ENCODE results near the gene FGF11. TPM values are rescaled to one million over a fixed set of nuclear protein-coding genes. Genes with fewer than 3 reads are reported as not detected.
A peak's percentile ranks its signal among the peaks of the same experiment; 100 is the strongest.

The FGF11 gene
- total and polyA plus RNA-seq, 2 of the 13 experiments (the other 11 are each of a cell fraction or from before 2014, with no cell fraction given): 0.20 to 7.6 TPM

DNA sequence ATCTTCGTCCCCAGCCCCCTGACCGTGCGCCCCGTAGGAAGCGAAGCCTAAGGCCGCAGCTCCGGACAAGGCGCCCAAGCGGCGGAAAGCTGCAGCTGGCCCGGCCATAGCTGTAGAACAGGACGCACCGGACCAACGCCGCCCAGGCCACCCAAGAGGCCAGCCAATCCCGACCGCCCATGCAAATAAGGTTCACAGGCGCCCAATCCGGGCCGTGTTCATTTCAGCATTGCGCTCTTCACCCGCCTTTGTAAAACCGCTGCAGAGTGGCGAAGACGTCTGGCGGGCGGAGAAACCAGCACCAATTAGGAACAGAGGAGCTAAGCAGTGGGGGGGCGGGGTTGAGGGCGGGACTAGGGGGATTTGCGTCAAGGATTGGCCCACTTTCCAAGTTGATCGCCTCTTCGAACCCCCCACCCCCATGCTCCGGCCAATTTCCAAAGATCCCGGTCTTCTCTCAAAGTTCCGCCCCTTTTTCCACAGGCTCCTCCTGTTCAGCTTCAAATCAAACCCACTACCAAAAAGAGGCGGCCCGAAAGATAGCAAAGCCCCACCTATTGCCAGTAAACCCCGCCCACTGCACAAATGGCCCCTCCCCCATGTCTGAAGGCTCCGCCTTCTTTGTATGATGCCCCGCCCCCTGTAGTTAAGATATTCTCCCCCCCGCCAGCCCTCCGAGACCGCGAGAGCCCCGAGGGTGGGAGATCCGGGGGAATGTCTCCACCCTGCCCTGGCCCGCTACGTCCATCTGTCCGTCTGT lies 35.2 kb upstream of the FGF11 start, which contains the start of gene TMEM256 (continued):
- TF ChIP-seq, protein P1, sequence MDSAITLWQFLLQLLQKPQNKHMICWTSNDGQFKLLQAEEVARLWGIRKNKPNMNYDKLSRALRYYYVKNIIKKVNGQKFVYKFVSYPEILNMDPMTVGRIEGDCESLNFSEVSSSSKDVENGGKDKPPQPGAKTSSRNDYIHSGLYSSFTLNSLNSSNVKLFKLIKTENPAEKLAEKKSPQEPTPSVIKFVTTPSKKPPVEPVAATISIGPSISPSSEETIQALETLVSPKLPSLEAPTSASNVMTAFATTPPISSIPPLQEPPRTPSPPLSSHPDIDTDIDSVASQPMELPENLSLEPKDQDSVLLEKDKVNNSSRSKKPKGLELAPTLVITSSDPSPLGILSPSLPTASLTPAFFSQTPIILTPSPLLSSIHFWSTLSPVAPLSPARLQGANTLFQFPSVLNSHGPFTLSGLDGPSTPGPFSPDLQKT (CRISPR knock-in tag; IDR thresholded peaks at IDR 0.05; ENCODE audit: borderline replicate concordance): no peak
- TF ChIP-seq ELF1 (CRISPR knock-in tag; IDR thresholded peaks at IDR 0.05) (no peak), ZNF75D (CRISPR knock-in tag; IDR thresholded peaks at IDR 0.05; ENCODE audit: borderline replicate concordance) (no peak), ZBTB21 (CRISPR knock-in tag; IDR thresholded peaks at IDR 0.05) (no peak), KLF15 (CRISPR knock-in tag; IDR thresholded peaks at IDR 0.05; ENCODE audit: borderline replicate concordance) (0 out of 2 replicates have a peak, but pooled peaks have one; percentile 35), ASH2L (IDR thresholded peaks at IDR 0.05; ENCODE audit: insufficient read length, low read depth, low read length) (peak; percentile 52), CCDC6 (CRISPR knock-in tag; IDR thresholded peaks at IDR 0.05) (peak; percentile 53; the same call in 1 of the 2 replicates), FOSL2 (CRISPR knock-in tag; IDR thresholded peaks at IDR 0.05) (peak; percentile 13; the same call in 1 of the 2 replicates), PHF8 (CRISPR knock-in tag; IDR thresholded peaks at IDR 0.05) (peak; percentile 92), SP4 (CRISPR knock-in tag; IDR thresholded peaks at IDR 0.05) (peak; percentile 79), NBN (conservative IDR thresholded peaks at IDR 0.05) (no peak), ISL2 (CRISPR knock-in tag; IDR thresholded peaks at IDR 0.05) (peak; percentile 43; the same call in 1 of the 2 replicates), PCBP1 (IDR thresholded peaks at IDR 0.05; ENCODE audit: borderline replicate concordance, low read depth, low read length) (peak; percentile 77; the same call in 1 of the 2 replicates), KAT2B (IDR thresholded peaks at IDR 0.05; ENCODE audit: borderline replicate concordance, low read depth, low read length) (no peak)
- TF ChIP-seq, protein P2, sequence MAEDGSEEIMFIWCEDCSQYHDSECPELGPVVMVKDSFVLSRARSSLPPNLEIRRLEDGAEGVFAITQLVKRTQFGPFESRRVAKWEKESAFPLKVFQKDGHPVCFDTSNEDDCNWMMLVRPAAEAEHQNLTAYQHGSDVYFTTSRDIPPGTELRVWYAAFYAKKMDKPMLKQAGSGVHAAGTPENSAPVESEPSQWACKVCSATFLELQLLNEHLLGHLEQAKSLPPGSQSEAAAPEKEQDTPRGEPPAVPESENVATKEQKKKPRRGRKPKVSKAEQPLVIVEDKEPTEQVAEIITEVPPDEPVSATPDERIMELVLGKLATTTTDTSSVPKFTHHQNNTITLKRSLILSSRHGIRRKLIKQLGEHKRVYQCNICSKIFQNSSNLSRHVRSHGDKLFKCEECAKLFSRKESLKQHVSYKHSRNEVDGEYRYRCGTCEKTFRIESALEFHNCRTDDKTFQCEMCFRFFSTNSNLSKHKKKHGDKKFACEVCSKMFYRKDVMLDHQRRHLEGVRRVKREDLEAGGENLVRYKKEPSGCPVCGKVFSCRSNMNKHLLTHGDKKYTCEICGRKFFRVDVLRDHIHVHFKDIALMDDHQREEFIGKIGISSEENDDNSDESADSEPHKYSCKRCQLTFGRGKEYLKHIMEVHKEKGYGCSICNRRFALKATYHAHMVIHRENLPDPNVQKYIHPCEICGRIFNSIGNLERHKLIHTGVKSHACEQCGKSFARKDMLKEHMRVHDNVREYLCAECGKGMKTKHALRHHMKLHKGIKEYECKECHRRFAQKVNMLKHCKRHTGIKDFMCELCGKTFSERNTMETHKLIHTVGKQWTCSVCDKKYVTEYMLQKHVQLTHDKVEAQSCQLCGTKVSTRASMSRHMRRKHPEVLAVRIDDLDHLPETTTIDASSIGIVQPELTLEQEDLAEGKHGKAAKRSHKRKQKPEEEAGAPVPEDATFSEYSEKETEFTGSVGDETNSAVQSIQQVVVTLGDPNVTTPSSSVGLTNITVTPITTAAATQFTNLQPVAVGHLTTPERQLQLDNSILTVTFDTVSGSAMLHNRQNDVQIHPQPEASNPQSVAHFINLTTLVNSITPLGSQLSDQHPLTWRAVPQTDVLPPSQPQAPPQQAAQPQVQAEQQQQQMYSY (CRISPR knock-in tag; IDR thresholded peaks at IDR 0.05): peak; percentile 38; the same call in 1 of the 2 replicates
- TF ChIP-seq, protein P3, sequence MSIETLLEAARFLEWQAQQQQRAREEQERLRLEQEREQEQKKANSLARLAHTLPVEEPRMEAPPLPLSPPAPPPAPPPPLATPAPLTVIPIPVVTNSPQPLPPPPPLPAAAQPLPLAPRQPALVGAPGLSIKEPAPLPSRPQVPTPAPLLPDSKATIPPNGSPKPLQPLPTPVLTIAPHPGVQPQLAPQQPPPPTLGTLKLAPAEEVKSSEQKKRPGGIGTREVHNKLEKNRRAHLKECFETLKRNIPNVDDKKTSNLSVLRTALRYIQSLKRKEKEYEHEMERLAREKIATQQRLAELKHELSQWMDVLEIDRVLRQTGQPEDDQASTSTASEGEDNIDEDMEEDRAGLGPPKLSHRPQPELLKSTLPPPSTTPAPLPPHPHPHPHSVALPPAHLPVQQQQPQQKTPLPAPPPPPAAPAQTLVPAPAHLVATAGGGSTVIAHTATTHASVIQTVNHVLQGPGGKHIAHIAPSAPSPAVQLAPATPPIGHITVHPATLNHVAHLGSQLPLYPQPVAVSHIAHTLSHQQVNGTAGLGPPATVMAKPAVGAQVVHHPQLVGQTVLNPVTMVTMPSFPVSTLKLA (IDR thresholded peaks at IDR 0.05): no peak
- TF ChIP-seq, protein P4, sequence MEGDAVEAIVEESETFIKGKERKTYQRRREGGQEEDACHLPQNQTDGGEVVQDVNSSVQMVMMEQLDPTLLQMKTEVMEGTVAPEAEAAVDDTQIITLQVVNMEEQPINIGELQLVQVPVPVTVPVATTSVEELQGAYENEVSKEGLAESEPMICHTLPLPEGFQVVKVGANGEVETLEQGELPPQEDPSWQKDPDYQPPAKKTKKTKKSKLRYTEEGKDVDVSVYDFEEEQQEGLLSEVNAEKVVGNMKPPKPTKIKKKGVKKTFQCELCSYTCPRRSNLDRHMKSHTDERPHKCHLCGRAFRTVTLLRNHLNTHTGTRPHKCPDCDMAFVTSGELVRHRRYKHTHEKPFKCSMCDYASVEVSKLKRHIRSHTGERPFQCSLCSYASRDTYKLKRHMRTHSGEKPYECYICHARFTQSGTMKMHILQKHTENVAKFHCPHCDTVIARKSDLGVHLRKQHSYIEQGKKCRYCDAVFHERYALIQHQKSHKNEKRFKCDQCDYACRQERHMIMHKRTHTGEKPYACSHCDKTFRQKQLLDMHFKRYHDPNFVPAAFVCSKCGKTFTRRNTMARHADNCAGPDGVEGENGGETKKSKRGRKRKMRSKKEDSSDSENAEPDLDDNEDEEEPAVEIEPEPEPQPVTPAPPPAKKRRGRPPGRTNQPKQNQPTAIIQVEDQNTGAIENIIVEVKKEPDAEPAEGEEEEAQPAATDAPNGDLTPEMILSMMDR (CRISPR knock-in tag; IDR thresholded peaks at IDR 0.05): no peak
- TF ChIP-seq, protein P5, sequence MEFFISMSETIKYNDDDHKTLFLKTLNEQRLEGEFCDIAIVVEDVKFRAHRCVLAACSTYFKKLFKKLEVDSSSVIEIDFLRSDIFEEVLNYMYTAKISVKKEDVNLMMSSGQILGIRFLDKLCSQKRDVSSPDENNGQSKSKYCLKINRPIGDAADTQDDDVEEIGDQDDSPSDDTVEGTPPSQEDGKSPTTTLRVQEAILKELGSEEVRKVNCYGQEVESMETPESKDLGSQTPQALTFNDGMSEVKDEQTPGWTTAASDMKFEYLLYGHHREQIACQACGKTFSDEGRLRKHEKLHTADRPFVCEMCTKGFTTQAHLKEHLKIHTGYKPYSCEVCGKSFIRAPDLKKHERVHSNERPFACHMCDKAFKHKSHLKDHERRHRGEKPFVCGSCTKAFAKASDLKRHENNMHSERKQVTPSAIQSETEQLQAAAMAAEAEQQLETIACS (CRISPR knock-in tag; IDR thresholded peaks at IDR 0.05): no peak

Measured in HepG2 (cell line).